ENCODE measurements around the gene SERPINB11.

Gene SERPINB11

GRCh38 chr18:63758615-63759240, 56.0 kb downstream of the SERPINB11 start:
- TF ChIP-seq CTCF (IDR thresholded peaks at IDR 0.05) = no peak

GRCh38 chr18:63762518-63762917, 59.8 kb downstream of the SERPINB11 start:
- no peak for TF ChIP-seq CTCF (IDR thresholded peaks at IDR 0.05)

- TF ChIP-seq CTCF (IDR thresholded peaks at IDR 0.05) = no peak
These were observed 61.3 kb downstream of the SERPINB11 start for GRCh38 chr18:63763831-63764600.

GRCh38 chr18:63765837-63766236, 63.1 kb downstream of the SERPINB11 start:
- TF ChIP-seq CTCF (IDR thresholded peaks at IDR 0.05) = no peak

Data from LNCAP (cell line).